T47D (cell line): ENCODE measurements around the gene OR6B3.

Experiments used
- DNase-seq, 2 experiments: peaks; one replicate each; pipeline versions ENCODE4 v3.0.0 to v3.0.0-alpha.2; 2011 to 2012; ENCODE audit warnings: low read depth in 1 of 2, low spot score in 1 of 2
- JUND ChIP-seq: IDR thresholded peaks from 2 replicates; pipeline ENCODE4 v1.6.1; 2012; ENCODE audit warnings: low read depth
- in situ Hi-C: cut with HindIII; loops from 2 replicates; pipeline ENCODE4 v1.10.0; 2016; ENCODE audit warnings: low sequenced_read_pairs, low pct_unique_long_range_greater_than_20kb

OR6B3 gene

DNA sequence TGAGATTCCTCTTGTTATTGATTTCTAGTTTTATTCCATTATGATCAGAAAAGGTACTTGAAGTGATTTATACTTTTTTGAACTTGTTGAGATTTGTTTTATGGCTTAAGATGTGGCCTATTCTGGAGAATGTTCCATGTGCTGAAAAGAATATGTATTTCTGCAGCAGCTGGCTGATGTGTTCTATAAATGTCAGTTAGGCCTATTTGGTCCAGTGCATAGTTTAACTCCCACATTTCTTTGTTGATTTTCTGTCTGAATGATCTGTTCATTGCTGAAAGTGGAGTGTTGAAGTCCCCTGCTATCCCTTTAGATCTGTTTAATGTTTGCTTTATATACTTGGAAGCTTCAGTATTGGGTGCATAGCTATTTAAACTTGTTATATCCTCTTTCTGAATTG, 16.0 kb downstream of the OR6B3 start:
- in situ Hi-C loops: no loop called here
- TF ChIP-seq JUND: no peak
- no peak for DNase-seq

DNA sequence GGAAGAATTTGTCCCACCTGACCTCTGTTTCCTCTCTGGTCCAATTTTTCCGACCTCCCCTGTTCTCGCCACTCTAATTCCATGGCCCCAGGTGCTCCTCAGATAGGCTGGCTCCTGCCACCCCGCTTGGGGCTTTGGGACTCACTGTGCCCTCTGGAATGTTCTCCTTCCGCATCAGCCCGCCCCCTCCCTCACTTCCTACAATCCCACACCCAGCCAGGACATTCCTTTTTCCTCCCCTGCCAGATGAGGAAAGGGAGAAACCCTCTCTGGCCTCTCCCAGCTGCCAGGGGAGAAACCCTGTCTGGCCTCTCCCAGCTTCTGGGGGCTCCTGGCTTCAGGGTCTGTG, 20.0 kb downstream of the OR6B3 start:
- no peak for TF ChIP-seq JUND
- DNase-seq: no peak
- in situ Hi-C loops: no loop called here

DNA sequence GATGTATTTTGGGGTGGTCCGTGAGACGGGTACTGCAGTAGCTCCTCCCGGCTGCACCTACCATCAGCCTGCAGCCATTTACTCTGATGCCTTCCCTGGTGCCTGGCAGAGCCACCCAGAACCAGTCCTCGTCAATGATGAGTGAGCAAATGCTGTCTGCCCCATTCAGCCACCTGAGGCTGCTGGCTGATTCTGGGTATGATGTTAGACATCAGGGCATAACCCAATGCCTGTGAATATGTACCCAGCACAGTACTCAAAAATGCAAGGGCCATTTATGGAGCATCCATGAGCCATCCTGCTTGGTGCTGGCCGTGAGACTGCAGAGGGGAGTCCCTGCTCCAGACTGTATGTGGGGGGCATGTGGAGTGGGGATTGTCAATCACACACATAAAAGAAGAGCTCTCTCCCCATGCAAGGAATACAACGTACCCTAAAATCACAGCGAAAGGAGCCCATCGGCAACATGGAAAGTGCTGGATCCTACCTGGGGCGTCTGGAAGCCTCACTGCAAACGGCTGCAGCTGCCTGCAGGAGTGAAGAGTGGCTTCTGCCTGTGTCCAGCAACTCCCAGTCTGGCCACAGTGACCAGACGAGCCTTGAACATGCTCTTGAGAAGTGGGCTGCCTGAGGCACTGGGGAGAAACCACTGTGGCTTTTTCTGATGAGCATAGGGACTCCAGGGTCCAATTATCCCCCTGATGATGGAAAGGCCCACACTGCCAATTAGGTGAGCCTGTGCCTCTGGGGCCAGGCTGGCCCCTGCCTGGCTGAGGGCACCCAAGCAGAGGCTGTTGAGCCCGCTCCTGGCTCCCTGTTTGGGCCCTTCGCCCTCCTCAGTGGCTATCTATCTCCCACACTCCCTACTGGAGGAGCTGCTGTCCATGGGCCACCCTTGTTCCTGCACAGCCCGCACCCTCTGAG, 20.7 kb downstream of the OR6B3 start:
- in situ Hi-C loops: no loop called here
- no peak for TF ChIP-seq JUND
- DNase-seq: no peak

DNA sequence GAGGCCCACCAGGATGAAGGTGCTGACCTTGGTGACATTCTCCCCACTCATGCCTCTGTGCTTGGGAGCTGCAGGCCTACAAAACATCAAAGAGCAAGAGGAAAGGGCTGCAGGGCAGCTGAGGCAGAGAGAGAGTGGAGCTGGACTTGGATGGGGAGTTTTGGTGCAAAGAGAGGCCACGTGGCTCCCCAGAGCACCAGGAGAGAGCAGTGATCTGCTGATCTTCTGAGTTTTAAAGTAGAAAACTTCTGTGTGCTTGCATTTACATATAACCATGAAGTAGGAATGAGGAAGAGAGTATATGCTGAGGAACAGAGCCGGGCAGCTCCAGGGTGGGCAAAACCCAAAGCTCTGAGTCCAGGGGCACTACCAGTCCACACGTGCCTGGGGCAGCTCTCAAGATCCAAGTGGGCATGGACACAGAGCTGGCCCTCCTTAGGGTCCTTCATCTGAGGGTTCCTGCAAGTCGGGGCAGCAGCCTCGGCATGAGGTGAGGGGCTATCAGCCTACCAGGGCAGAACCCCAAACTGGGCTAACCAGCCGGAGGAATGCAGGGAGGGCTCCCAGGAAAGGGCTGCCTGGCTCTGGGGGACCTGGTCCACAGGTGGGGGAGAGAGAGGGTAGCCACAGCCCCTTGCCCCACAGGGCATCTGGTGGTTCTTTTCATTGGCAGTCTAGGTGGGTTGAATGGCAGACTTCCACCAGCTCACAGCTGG, 22.8 kb downstream of the OR6B3 start, which contains the start of gene OR6B2:
Gene OR6B2, minus strand, starts transcription at position 51 of the 716 bp plus-strand sequence. Its CDS starts 0 bp downstream, at position 51.
- no peak for TF ChIP-seq JUND
- no peak for DNase-seq
- in situ Hi-C loops: no loop called here

- TF ChIP-seq JUND: no peak
- in situ Hi-C loops: no loop called here
- DNase-seq: no peak
These were observed 28.6 kb downstream of the OR6B3 start for GRCh38 chr2:240024766-240025165.

DNA sequence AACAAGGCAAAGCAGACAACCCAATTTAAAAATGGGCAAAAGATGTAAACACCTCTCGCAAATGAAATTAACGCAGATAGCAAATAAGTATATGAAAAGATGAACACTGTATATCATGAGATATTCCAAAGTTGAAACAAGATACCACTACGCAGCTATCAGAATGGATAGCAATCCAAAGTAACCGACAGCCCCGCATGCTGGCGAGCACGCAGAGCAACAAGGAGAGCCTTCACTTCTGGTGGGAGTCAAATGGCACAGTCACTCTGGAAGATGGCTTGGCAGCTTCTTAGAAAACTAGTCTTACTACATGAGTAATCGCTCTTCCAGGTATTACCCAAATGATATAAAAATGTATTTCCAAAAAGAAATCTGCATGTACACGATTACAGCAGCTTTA, 29.5 kb downstream of the OR6B3 start:
- TF ChIP-seq JUND: no peak
- no peak for DNase-seq
- in situ Hi-C loops: no loop called here

DNA sequence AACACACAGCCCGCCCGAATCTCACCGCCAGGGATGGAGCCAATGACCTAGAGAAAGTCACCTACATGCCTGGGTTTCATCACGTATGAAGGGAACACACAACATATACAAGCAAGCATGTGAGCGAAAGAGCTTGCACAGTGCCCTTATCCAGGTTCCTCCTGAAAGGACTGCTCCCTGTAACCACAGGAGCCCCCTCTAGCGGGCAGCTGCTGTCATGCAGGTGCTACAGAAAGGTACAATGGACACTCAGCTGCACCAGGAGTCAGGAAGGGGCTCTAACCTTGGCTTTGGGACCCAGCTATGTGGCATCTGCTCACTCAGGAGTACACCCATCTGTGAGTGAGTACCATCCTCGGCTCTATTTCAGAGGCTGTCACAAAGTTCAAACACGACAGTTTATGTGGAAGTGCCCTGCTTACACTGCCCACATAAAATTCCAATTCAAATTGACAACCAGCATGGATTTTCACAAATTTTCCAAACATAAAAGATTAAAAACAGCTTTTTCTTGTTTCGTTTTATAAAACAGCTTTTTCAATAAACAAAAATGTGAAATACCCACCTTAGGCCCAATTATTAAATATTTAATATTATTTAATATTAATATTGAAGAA, 31.7 kb downstream of the OR6B3 start:
- no peak for TF ChIP-seq JUND
- peak; percentile 68 to 72 for DNase-seq

GRCh38 chr2:240018071-240018750, 35.1 kb downstream of the OR6B3 start:
- in situ Hi-C loops: no loop called here
- DNase-seq: no peak
- TF ChIP-seq JUND: no peak

More for the DNA sequence above, 31.7 kb downstream of the OR6B3 start:
- in situ Hi-C loops: no loop called here

DNA sequence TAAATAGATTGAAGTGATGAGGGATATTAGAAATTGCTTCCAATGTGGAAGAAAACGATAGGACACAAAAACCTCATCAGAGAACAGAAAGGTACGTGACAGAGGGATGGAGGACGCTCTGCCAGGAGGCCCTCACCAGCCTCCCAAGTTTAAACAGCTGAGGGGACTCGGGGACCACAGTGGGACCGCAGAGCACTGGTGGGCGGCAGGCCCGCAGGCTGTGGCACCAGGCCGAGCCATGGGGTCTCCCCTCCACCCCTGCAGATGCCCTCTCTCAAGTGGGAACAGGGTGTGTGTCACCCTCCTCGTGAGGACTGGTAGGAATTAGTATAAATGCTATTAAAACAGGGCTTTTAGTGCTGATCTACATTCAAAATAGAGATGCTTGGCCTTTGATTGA, 39.0 kb downstream of the OR6B3 start:
- in situ Hi-C loops: no loop called here
- no peak for TF ChIP-seq JUND

GRCh38 chr2:240013343-240013742, 40.0 kb downstream of the OR6B3 start:
- TF ChIP-seq JUND: no peak
- in situ Hi-C loops: no loop called here
- peak; percentile 28 to 31 for DNase-seq

More for the DNA sequence above, 39.0 kb downstream of the OR6B3 start:
- no peak for DNase-seq

- DNase-seq: no peak
- in situ Hi-C loops: no loop called here
- TF ChIP-seq JUND: no peak
These were observed 50.3 kb downstream of the OR6B3 start for GRCh38 chr2:240002983-240003382.

- no peak for TF ChIP-seq JUND
- DNase-seq: no peak
- in situ Hi-C loops: no loop called here
These were observed 52.6 kb downstream of the OR6B3 start for GRCh38 chr2:240000671-240001070.
